Fibroblast of pulmonary artery (primary cell): Measurements from ENCODE around the gene KCTD19.

Experiments used
- DNase-seq: peaks from one replicate; pipeline ENCODE4 v3.0.0-alpha.2; 2010; ENCODE audit warnings: low read depth
- H3K4me3 ChIP-seq: replicated peaks from 2 replicates; pipeline ENCODE4 v1.5.1; 2011; ENCODE audit warnings: low read depth, mild to moderate bottlenecking, control low read depth, low read length, moderate library complexity
- CTCF ChIP-seq: IDR thresholded peaks from 2 replicates; pipeline ENCODE4 v1.5.1; 2011; ENCODE audit warnings: mild to moderate bottlenecking, control low read depth, low read length, inconsistent platforms; ENCODE audit errors: missing control alignments

Gene KCTD19

GRCh38 chr16:67298277-67298676 lies 28.3 kb downstream of the KCTD19 start:
- no peak for TF ChIP-seq CTCF
- H3K4me3 ChIP-seq: no peak overlapping the region
- DNase-seq: no peak

GRCh38 chr16:67296420-67296819 lies 30.1 kb downstream of the KCTD19 start:
- TF ChIP-seq CTCF: no peak
- H3K4me3 ChIP-seq: no peak overlapping the region
- peak; percentile 36 for DNase-seq

DNA sequence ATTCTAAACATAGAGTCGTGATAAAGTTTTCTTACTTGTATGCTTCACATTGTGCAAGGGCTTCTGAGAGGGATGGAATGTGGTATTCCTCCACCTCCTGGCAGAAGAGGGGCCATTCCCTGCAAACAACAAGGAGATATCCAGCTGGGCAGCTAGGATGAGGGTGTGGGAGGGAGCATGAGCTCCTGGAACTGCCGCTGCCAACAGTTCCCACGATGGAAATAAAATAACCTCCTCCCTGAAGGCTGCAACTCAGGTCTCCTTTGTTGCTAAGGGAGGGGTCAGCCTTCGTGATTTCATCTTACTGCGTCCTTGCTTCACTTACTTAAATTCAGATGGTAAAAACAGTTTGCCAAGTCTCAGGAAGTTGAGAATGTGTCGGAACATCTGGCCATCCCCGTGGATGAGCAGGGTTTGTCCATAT lies 31.6 kb downstream of the KCTD19 start:
- no peak overlapping the region for H3K4me3 ChIP-seq
- TF ChIP-seq CTCF: peak; percentile 24
- DNase-seq: peak; percentile 70

DNA sequence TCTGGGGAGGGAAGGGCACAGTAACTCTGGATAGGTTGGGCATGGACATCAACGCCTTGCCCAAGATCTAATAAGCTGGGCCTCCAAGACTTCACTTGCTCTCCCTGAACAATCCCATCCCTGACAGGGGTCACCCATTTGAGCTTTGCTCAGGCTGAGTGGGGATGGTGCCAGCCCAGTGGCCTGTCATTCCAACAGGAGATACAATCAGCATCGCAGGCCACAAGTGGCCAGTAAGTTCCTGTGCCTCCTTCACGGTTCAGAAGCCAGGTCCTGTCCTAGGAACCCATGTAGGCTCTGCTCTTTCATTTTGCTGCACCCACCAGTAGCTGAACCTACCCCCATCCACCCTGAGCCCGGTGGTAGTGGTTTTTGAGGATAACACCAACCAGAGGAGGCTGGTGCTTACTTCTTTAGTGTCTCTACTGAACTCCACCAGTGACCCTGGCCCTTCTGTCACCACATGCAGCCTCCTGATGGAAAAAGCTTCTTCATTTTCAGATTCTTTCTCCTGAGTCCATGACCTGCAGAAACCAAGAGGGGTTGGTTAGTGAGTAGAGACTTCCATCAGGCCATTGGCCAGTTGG lies 32.3 kb downstream of the KCTD19 start:
- H3K4me3 ChIP-seq: no peak overlapping the region
- TF ChIP-seq CTCF: no peak
- DNase-seq: no peak

DNA sequence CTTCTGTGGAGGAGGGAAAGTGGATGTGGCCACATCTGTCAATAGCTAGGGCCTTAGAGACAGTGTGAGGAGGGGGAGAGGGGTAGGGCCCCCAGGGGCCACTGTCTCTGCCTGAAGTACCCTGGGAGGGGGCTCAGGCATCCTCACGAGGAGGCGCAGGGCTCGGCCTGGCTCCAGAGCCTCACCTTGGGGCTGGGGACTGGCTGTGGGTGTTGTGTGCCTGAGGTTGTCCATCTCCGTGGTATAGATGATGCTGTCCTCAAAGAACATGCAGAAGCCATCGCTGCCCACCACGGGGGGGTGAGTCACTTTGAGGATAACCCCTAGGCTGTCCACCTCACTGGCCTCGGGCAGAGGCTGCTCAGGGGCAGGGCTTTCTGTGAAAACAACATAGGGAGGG lies 35.1 kb downstream of the KCTD19 start:
- no peak overlapping the region for H3K4me3 ChIP-seq
- TF ChIP-seq CTCF: no peak
- DNase-seq: no peak

GRCh38 chr16:67287960-67288359 lies 38.6 kb downstream of the KCTD19 start:
- H3K4me3 ChIP-seq: no peak overlapping the region
- no peak for TF ChIP-seq CTCF
- no peak for DNase-seq
